ENCODE measurements around the gene AP4M1. TPM values are rescaled to one million over a fixed set of nuclear protein-coding genes. Genes with fewer than 3 reads are reported as not detected.

Gene AP4M1
- total and polyA plus RNA-seq, 9 of the 15 experiments (the other 6 are each of a cell fraction or from before 2014, with no cell fraction given), result 1.3 to 30.9 (median 14.1) TPM

DNA sequence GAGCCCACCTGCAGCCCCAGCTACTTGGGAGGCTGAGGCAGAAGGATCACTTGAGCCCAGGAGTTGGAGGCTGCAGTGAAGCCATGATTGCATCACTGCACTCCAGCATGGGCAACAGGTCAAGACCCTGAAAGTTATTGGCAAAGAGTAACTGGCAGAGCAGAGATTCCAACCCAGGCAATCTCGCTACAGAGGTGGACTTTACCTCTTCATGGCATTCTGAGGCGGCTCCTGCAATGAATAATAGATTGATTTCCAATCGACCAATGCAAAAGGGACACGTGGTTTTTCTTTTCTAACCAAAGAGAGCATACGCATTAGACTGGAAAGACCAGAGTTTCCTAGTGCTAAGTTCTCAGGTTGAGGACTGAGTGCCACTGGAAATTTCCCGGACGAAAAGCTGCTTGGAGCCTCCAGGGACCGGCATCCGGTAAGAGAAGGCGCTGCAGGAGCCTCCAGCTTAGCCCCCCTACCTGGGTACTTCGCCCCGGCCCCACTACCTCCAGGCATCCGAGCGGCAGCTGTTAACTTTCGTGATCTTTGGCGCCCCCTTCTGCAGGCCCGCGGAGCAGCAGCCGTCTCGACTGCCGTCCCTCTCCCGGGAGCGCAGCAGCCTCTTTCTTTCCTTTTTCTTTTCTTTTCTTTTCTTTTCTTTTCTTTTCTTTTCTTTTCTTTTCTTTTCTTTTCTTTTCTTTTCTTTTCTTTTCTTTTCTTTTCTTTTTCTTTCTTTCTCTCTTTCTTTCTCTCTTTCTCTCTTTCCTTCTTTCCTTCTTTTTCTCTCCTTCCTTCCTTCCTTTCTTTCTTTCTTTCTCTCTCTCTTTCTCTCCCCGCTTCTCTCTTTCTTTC lies 29.4 kb downstream of the AP4M1 start (continued):
- TF ChIP-seq, protein P1, sequence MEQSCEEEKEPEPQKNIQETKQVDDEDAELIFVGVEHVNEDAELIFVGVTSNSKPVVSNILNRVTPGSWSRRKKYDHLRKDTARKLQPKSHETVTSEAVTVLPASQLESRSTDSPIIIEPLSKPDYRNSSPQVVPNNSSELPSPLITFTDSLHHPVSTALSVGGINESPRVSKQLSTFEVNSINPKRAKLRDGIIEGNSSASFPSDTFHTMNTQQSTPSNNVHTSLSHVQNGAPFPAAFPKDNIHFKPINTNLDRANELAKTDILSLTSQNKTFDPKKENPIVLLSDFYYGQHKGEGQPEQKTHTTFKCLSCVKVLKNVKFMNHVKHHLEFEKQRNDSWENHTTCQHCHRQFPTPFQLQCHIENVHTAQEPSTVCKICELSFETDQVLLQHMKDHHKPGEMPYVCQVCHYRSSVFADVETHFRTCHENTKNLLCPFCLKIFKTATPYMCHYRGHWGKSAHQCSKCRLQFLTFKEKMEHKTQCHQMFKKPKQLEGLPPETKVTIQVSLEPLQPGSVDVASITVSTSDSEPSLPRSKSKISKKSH (CRISPR knock-in tag; IDR thresholded peaks at IDR 0.05), result no peak
- TF ChIP-seq POLR2G (IDR thresholded peaks at IDR 0.05; ENCODE audit: low read depth, low read length) (peak; percentile 68), HNRNPK (IDR thresholded peaks at IDR 0.05; ENCODE audit: low read depth, low read length, poor library complexity, severe bottlenecking) (no peak), PHTF2 (CRISPR knock-in tag; IDR thresholded peaks at IDR 0.05) (no peak), BDP1 (IDR thresholded peaks at IDR 0.05; ENCODE audit: insufficient read depth, insufficient read length) (no peak), CREBBP (IDR thresholded peaks at IDR 0.05; ENCODE audit: low read depth, low read length) (no peak), NCOA4 (IDR thresholded peaks at IDR 0.05; ENCODE audit: partially characterized antibody) (no peak), ZFPM2 (CRISPR knock-in tag; IDR thresholded peaks at IDR 0.05) (no peak), C11orf30 (IDR thresholded peaks at IDR 0.05; ENCODE audit: low read depth) (no peak), BRD4 (IDR thresholded peaks at IDR 0.05) (no peak), CBX2 (IDR thresholded peaks at IDR 0.05; ENCODE audit: insufficient read depth, low read length, poor library complexity, severe bottlenecking) (no peak), SMAD1 (IDR thresholded peaks at IDR 0.05; ENCODE audit: low read depth, low read length, partially characterized antibody) (no peak), ZNF644 (tag; IDR thresholded peaks at IDR 0.05; ENCODE audit: low read depth) (no peak), SOX6 (IDR thresholded peaks at IDR 0.05) (no peak)
- TF ChIP-seq, protein P2, sequence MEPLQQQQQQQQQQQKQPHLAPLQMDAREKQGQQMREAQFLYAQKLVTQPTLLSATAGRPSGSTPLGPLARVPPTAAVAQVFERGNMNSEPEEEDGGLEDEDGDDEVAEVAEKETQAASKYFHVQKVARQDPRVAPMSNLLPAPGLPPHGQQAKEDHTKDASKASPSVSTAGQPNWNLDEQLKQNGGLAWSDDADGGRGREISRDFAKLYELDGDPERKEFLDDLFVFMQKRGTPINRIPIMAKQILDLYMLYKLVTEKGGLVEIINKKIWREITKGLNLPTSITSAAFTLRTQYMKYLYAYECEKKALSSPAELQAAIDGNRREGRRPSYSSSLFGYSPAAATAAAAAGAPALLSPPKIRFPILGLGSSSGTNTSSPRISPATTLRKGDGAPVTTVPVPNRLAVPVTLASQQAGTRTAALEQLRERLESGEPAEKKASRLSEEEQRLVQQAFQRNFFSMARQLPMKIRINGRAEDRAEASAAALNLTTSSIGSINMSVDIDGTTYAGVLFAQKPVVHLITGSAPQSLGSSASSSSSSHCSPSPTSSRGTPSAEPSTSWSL (CRISPR knock-in tag; IDR thresholded peaks at IDR 0.05; ENCODE audit: borderline replicate concordance), result no peak
- TF ChIP-seq, protein P3, sequence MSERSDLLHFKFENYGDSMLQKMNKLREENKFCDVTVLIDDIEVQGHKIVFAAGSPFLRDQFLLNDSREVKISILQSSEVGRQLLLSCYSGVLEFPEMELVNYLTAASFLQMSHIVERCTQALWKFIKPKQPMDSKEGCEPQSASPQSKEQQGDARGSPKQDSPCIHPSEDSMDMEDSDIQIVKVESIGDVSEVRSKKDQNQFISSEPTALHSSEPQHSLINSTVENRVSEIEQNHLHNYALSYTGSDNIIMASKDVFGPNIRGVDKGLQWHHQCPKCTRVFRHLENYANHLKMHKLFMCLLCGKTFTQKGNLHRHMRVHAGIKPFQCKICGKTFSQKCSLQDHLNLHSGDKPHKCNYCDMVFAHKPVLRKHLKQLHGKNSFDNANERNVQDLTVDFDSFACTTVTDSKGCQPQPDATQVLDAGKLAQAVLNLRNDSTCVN (CRISPR knock-in tag; IDR thresholded peaks at IDR 0.05), result no peak
- TF ChIP-seq, protein P4, sequence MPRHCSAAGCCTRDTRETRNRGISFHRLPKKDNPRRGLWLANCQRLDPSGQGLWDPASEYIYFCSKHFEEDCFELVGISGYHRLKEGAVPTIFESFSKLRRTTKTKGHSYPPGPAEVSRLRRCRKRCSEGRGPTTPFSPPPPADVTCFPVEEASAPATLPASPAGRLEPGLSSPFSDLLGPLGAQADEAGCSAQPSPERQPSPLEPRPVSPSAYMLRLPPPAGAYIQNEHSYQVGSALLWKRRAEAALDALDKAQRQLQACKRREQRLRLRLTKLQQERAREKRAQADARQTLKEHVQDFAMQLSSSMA (CRISPR knock-in tag; IDR thresholded peaks at IDR 0.05), result no peak
- TF ChIP-seq, protein P5, sequence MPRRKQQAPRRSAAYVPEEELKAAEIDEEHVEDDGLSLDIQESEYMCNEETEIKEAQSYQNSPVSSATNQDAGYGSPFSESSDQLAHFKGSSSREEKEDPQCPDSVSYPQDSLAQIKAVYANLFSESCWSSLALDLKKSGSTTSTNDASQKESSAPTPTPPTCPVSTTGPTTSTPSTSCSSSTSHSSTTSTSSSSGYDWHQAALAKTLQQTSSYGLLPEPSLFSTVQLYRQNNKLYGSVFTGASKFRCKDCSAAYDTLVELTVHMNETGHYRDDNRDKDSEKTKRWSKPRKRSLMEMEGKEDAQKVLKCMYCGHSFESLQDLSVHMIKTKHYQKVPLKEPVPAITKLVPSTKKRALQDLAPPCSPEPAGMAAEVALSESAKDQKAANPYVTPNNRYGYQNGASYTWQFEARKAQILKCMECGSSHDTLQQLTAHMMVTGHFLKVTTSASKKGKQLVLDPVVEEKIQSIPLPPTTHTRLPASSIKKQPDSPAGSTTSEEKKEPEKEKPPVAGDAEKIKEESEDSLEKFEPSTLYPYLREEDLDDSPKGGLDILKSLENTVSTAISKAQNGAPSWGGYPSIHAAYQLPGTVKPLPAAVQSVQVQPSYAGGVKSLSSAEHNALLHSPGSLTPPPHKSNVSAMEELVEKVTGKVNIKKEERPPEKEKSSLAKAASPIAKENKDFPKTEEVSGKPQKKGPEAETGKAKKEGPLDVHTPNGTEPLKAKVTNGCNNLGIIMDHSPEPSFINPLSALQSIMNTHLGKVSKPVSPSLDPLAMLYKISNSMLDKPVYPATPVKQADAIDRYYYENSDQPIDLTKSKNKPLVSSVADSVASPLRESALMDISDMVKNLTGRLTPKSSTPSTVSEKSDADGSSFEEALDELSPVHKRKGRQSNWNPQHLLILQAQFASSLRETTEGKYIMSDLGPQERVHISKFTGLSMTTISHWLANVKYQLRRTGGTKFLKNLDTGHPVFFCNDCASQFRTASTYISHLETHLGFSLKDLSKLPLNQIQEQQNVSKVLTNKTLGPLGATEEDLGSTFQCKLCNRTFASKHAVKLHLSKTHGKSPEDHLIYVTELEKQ (CRISPR knock-in tag; IDR thresholded peaks at IDR 0.05), result no peak

Data from K562 (cell line).